ENCODE data around the gene CPAMD8.
A peak's percentile ranks its signal among the peaks of the same experiment; 100 is the strongest.
"Not testable (repeated sequence)": the region's sequence is repeated elsewhere in the genome, so short reads cannot be mapped to it uniquely, and the experiment has no call there.

CPAMD8 gene

DNA sequence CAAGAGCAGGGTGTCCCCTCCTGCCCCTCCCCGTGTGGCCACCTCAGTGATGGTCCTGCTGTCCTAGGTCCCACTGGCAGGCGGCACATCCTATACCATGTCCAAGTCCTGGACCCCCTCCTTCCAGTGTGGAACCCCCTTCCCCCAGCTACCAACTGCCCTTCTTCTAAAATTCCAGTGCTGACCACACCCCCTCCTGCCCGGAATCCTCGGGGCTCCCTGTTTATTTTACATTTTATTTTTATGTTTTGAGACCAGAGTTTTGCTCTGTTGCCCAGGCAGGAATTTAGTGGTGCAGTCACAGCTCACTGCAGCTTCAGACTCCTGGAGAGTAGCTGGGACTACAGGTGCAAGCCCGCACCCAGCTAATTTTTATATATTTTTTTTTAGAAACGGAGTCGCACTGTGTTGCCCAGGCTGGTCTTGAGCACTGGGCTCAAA lies 945 bp upstream of the CPAMD8 start:
- intact Hi-C loops (cut with micrococcal nuclease): no loop called here
- Mint-ChIP-seq H3K36me3 (ENCODE audit: low read depth) (no peaks in the 10 kb centered on the region), H3K27ac (no peak overlapping the region), H3K27me3 (peaks cover 62% of the 10 kb centered on the region), H3K4me1 (ENCODE audit: low read depth) (peaks cover 43% of the 10 kb centered on the region), H3K9me3 (peaks cover 18% of the 10 kb centered on the region), H3K4me3 (peak overlapping the region; percentile 21)

DNA sequence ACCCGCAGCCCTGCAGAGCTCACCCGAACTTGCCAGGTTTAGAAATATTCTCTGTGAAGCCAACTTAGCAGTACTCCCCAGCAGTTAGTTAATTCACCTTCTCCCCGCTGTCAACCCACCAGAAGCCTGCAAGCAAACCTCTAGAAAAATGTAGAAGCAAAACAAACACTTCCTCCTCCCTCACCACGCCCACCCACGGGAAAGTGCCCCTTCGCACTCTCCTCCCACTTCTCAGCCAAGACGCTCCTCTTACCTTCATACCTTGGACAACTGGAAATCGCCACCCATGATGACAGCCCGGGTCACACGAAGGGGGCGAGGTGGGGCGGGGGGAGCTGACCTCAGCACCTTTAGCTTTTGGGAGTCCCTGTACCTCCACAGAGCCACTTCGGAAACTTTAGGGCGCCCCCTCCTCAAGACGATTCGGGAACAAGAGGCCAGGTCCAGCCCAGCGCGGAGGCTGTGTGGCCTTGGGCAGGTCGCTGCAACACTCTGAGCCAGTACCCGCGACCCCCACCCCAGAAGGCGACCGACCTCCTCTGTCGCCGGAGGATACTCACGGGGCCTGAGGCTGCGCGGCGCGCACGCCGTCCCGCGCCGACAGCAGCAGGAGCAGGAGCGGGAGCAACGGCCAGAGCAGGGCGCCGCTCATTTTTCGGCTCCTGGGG lies 485 bp downstream of the CPAMD8 start:
- Mint-ChIP-seq H3K9me3 (peaks cover 18% of the 10 kb centered on the region), H3K4me3 (peak overlapping the region; percentile 71), H3K4me1 (ENCODE audit: low read depth) (peaks cover 58% of the 10 kb centered on the region), H3K36me3 (ENCODE audit: low read depth) (no peaks in the 10 kb centered on the region), H3K27ac (peak overlapping the region; percentile 30), H3K27me3 (peaks cover 56% of the 10 kb centered on the region)
- intact Hi-C loops (cut with micrococcal nuclease): no loop called here

DNA sequence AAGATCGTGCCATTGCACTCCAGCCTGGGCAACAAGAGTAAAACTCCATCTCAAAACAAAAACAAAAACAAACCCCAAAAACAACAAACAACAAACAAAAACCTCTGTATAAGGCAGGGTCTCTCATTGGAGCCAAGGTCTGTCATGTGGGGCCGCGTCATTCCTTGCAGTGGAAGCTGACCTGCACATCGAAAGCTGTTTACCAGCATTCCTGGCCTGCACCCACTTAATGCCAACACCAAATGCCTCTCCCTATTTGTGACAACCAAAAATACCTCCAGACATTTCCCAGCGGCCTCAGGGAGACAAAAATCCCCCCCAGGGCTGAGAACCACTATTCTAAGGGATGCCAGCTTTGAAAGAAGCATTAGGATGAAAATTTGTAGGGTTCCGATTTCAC lies 1.2 kb downstream of the CPAMD8 start:
- H3K4me1 Mint-ChIP-seq (ENCODE audit: low read depth): peaks cover 65% of the 10 kb centered on the region
- H3K27me3 Mint-ChIP-seq: peaks cover 49% of the 10 kb centered on the region
- H3K27ac Mint-ChIP-seq: peak overlapping the region; percentile 30
- no peak overlapping the region for H3K4me3 Mint-ChIP-seq
- peaks cover 26% of the 10 kb centered on the region for H3K9me3 Mint-ChIP-seq
- H3K36me3 Mint-ChIP-seq (ENCODE audit: low read depth): no peaks in the 10 kb centered on the region
- intact Hi-C loops (cut with micrococcal nuclease): no loop called here

DNA sequence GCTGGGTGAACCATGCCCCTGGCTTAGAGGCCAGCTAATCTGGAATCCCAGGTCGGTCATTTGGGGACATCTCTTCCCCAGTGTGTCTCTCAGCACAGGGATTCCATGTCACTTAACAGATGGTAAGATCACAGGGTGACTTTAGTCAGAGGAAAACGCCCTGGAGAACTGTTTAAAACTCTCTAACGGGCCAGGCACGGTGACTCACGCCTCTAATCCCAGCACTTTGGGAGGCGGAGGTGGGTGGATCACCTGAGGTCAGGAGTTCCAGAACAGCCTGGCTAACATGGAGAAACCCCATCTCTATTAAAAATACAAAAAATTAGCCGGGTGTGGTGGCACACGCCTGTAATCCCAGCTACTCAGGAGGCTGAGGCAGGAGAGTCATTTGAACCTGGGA lies 1.7 kb downstream of the CPAMD8 start:
- H3K4me3 Mint-ChIP-seq; intact Hi-C loops (cut with micrococcal nuclease); H3K36me3 Mint-ChIP-seq (ENCODE audit: low read depth); H3K27ac Mint-ChIP-seq: not testable (repeated sequence)
- Mint-ChIP-seq H3K27me3 (peaks cover 48% of the 10 kb centered on the region), H3K9me3 (peaks cover 26% of the 10 kb centered on the region), H3K4me1 (ENCODE audit: low read depth) (peaks cover 67% of the 10 kb centered on the region)

DNA sequence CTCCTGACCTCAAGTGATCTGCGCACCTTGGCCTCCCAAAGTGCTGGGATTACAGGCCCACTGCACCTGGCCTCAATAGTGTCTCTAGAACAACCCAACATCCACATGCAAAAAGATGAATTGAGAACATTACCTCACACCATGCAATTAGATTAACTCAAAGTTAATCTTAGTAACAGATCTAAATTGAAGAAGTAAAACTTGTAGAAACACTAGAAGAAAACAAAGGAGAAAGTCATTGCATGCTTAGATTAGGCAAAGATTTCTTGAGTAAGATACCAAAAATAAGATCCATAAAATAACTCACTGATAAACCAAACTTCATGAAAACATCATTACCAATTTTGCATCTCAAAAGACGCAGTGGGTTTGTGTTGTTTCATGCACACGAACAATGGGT lies 2.8 kb downstream of the CPAMD8 start:
- Mint-ChIP-seq H3K4me1 (ENCODE audit: low read depth) (peaks cover 64% of the 10 kb centered on the region), H3K36me3 (ENCODE audit: low read depth) (no peaks in the 10 kb centered on the region), H3K9me3 (peaks cover 26% of the 10 kb centered on the region), H3K4me3 (no peak overlapping the region), H3K27ac (no peak overlapping the region), H3K27me3 (peaks cover 36% of the 10 kb centered on the region)
- intact Hi-C loops (cut with micrococcal nuclease): no loop called here

DNA sequence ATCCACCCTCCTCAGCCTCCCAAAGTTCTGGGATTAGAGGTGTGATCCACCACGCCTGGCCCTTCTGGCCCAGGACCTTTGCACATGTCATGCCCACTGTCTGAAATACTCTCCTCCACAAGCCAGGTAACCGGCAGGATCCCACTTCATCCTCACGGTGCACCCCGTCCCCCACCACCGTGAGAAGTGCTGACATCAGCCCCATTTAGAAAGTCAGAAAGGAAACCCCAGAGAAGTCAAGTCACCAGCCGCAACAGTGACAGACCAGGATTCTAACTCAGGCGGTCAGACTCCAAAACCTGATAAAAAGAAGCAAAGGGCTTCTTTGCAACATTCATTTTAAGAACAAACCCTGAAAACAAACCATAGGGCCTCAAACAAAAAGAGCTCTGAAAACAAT lies 3.9 kb downstream of the CPAMD8 start:
- Mint-ChIP-seq H3K9me3 (peaks cover 26% of the 10 kb centered on the region), H3K36me3 (ENCODE audit: low read depth) (no peaks in the 10 kb centered on the region), H3K27me3 (peaks cover 27% of the 10 kb centered on the region), H3K4me1 (ENCODE audit: low read depth) (peaks cover 54% of the 10 kb centered on the region), H3K27ac (peak overlapping the region; percentile 81), H3K4me3 (no peak overlapping the region)
- intact Hi-C loops (cut with micrococcal nuclease): no loop called here

DNA sequence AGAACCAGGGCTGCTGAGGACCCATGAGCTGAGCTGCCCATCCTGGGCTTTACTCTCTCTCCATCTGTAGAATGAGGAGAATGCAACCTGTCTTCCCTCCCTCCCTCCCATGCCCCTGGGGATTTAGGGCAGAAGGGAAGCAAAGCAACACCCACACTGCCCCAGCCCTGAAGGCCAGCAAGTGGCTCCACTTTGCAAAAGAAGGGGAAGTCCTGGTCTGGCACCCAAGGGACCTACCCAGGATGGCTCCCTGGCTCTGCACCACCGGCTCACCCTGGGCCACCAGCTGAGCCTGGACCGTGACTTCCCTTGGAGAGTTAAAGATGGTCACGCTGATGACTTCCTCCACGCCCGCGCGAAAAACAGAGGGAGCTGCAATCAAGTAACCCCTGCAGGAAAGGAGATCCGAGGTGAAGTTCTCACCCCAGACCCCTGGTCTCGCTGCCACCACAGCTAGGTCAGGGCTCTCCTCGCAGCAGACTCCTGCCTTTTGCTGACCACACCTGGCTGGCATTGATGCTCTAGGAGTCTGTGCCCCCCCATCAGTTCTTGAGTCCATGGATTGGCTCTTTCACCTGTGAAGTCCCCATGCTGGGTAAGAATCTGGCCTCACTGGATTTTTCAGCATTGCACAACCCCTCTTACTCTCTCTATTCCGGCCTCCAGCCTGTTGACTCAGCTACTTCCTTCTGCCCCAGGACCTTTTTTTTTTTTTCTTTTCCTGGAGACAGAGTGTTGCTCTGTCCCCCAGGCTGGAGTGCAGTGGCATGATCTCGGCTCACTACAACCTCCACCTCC lies 4.6 kb downstream of the CPAMD8 start:
- Mint-ChIP-seq H3K9me3 (peaks cover 26% of the 10 kb centered on the region), H3K4me3 (peak overlapping the region; percentile 6), H3K36me3 (ENCODE audit: low read depth) (no peaks in the 10 kb centered on the region), H3K27me3 (peaks cover 21% of the 10 kb centered on the region), H3K27ac (peak overlapping the region; percentile 81), H3K4me1 (ENCODE audit: low read depth) (peaks cover 49% of the 10 kb centered on the region)
- intact Hi-C loops (cut with micrococcal nuclease): no loop called here

DNA sequence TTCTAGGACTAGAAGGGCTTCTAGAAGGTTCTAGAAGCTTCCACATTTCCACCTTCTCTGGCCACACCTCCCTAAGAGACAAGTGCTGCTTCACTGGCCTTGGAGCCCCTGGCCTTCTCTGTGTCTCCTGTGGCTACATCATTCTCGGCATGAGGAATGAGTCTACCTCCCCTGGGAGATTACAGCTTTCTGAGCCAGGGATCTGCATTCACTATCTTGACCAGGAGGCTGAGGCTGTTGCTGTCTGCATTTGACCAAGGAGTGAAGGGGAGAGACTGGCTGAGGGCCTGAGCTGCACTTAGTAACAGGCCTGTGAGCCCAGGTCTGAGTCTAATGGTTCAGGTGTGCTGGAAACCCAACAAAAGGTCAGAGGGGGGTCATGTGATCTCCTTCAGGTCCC lies 5.3 kb downstream of the CPAMD8 start:
- H3K9me3 Mint-ChIP-seq: peaks cover 26% of the 10 kb centered on the region
- H3K4me3 Mint-ChIP-seq: no peak overlapping the region
- H3K27ac Mint-ChIP-seq: peak overlapping the region; percentile 81
- H3K4me1 Mint-ChIP-seq (ENCODE audit: low read depth): peaks cover 48% of the 10 kb centered on the region
- no peaks in the 10 kb centered on the region for H3K36me3 Mint-ChIP-seq (ENCODE audit: low read depth)
- peaks cover 24% of the 10 kb centered on the region for H3K27me3 Mint-ChIP-seq
- intact Hi-C loops (cut with micrococcal nuclease): no loop called here

DNA sequence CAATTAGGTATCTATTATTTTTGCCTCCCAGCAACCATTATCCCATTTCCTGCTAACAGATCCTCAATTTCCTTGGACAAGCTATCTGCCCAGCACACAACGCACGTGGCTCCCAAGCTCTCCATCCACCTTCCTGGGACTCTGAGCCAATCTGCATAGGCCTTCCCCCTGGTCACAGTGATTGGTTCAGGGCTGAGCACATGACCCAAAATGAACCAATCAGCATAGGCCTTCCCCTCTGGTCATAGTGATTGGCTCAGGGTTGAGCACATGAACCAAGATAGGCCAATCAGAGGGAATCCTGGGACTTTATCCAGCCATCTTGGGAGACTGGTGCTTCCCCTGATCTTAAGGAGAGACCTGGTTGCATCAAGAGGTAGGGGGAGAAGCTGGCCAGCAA lies 5.8 kb downstream of the CPAMD8 start:
- H3K27ac Mint-ChIP-seq: no peak overlapping the region
- no peak overlapping the region for H3K4me3 Mint-ChIP-seq
- peaks cover 43% of the 10 kb centered on the region for H3K4me1 Mint-ChIP-seq (ENCODE audit: low read depth)

DNA sequence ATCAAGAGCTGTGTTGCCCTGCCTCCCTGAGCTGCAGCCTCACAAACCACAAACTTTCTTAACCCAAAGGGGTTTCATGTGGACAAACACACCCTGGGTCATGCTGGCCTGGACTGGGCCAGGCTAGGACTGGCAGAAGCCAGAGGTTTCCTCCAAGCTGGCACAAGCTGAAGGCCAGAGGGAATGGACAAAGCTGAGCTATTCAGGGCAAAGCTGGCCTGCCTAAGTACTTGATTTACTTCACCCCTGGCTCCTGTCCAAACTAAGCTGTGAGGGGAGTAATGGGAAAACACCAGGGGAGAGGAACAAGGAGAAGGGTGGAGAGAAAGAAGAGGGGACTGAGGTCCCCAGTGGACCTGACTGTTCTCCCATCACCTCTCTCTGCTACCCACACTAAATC lies 6.2 kb downstream of the CPAMD8 start:
- Mint-ChIP-seq H3K27ac (no peak overlapping the region), H3K4me1 (ENCODE audit: low read depth) (peaks cover 39% of the 10 kb centered on the region), H3K27me3 (peaks cover 24% of the 10 kb centered on the region), H3K36me3 (ENCODE audit: low read depth) (no peaks in the 10 kb centered on the region), H3K4me3 (no peak overlapping the region), H3K9me3 (peaks cover 26% of the 10 kb centered on the region)
- intact Hi-C loops (cut with micrococcal nuclease): no loop called here

More for the DNA sequence above, 5.8 kb downstream of the CPAMD8 start:
- peaks cover 24% of the 10 kb centered on the region for H3K27me3 Mint-ChIP-seq
- intact Hi-C loops (cut with micrococcal nuclease): no loop called here
- peaks cover 26% of the 10 kb centered on the region for H3K9me3 Mint-ChIP-seq
- H3K36me3 Mint-ChIP-seq (ENCODE audit: low read depth): no peaks in the 10 kb centered on the region

DNA sequence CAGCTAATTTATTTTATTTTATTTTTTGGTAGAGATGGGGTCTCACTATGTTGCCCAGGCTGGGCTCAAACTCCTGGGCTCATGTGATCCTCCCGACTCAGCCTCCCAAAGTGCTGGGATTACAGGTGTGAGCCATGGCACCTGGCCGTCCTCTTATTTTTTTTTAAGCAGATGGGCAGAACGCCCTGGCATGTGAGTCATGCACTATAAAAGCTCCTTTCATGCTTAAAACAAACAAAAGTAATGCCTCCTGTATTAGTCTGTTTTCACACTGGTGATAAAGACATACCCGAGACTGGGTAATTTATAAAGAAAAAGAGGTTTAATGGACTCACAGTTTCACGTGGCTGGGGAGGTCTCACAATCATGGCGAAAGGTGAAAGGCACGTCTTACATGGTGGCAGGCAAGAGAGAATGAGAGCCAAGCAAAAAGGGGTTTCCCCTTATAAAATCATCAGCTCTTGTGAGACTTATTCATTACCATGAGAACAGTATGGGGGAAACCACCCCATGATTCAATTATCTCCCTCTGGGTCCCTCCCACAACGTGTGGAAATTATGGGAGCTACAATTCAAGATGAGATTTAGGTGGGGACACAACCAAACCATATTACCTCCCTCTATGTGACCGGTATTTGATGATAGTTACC lies 12.3 kb downstream of the CPAMD8 start:
- H3K27ac Mint-ChIP-seq; H3K9me3 Mint-ChIP-seq; intact Hi-C loops (cut with micrococcal nuclease); H3K36me3 Mint-ChIP-seq (ENCODE audit: low read depth); H3K4me3 Mint-ChIP-seq: not testable (repeated sequence)
- peaks cover 30% of the 10 kb centered on the region for H3K27me3 Mint-ChIP-seq
- H3K4me1 Mint-ChIP-seq (ENCODE audit: low read depth): peaks cover 19% of the 10 kb centered on the region

DNA sequence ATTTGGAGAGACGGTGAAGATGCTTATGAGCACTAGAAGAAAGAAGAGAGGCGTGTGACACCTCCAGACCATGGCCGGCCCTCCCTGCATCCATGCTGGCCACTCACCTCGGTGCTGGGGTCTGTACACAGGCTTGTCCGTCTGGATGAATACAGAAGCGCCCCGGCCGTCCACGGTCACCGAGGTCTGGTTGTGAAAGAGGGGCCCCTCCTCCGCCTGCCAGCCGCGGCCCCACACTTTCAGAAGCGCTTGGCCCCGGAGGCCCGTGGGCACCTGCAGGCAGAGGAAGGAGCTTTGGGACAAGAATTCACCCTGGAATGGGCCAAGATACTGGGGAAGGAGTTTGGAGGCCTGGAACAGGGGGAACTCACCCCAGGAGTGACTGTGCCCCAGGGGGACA lies 15.1 kb downstream of the CPAMD8 start:
- Mint-ChIP-seq H3K9me3 (no peaks in the 10 kb centered on the region), H3K4me1 (ENCODE audit: low read depth) (peaks cover 36% of the 10 kb centered on the region), H3K4me3 (no peak overlapping the region), H3K36me3 (ENCODE audit: low read depth) (no peaks in the 10 kb centered on the region), H3K27me3 (peaks cover 28% of the 10 kb centered on the region), H3K27ac (no peak overlapping the region)
- intact Hi-C loops (cut with micrococcal nuclease): no loop called here

DNA sequence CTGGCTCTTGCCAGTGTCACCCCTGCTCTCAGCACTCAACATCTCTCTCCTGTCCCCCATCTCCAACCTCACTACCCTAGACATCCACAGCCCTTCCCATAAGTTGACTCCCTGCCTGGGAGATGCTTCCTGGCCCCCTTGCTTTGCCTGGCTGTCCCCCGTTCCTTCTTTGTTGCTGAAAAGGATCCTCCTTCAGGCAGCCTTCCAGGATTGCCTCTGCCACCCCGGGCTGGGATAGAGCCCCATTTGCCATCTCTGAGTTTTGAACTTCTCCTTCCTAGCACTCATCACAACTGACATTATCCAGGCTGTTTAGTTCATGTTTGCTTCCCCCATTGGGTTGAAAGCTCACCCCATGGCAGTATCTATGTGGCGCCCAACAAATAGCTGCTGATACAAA lies 20.0 kb downstream of the CPAMD8 start:
- no peak overlapping the region for H3K27ac Mint-ChIP-seq
- H3K27me3 Mint-ChIP-seq: peaks cover 28% of the 10 kb centered on the region
- no peaks in the 10 kb centered on the region for H3K9me3 Mint-ChIP-seq
- H3K36me3 Mint-ChIP-seq (ENCODE audit: low read depth): no peaks in the 10 kb centered on the region
- H3K4me1 Mint-ChIP-seq (ENCODE audit: low read depth): peaks cover 36% of the 10 kb centered on the region
- no peak overlapping the region for H3K4me3 Mint-ChIP-seq
- intact Hi-C loops (cut with micrococcal nuclease): no loop called here

DNA sequence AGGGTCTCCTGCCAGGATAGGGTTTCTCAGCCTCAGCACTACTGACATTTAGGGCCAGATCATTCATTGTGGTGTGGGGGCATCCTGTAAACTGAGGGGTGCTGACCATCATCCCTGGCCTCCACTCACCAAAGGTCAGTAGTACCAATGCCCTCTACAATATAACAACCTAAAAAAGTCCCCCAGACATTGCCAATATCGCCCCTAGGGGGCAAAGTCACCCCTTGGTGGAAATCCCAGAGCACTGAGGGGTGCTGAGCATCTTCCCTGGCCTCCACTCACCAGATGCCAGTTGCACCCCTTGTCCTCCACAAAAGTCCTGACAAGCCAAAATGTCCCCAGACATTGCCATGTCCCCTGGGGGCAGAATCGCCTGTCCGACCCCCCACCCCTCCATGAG lies 21.6 kb downstream of the CPAMD8 start:
- H3K4me3 Mint-ChIP-seq: no peak overlapping the region

More for the DNA sequence above, 21.6 kb downstream of the CPAMD8 start:
- no peaks in the 10 kb centered on the region for H3K36me3 Mint-ChIP-seq (ENCODE audit: low read depth)
- H3K4me1 Mint-ChIP-seq (ENCODE audit: low read depth): peaks cover 37% of the 10 kb centered on the region
- intact Hi-C loops (cut with micrococcal nuclease): no loop called here
- H3K27me3 Mint-ChIP-seq: peaks cover 31% of the 10 kb centered on the region
- no peak overlapping the region for H3K27ac Mint-ChIP-seq
- H3K9me3 Mint-ChIP-seq: no peaks in the 10 kb centered on the region

All from dendritic cell treated with granulocyte-macrophage colony-stimulating factor and Interleukin-4, amounts not matched to agents 40 ng/mL and 50 ng/mL, for 4 days (primary cell).